Adrenal gland (tissue), 12 donors: ENCODE measurements around the gene MAPK12. TPM values are rescaled to one million over a fixed set of nuclear protein-coding genes. Genes with fewer than 3 reads are reported as not detected.
A peak's percentile ranks its signal among the peaks of the same experiment; 100 is the strongest.

ENCODE experiments used
- DNase-seq, 7 donors: peaks; one replicate each; pipeline ENCODE4 v3.0.0-alpha.2; 2019 to 2020
- H3K27ac ChIP-seq, 5 donors: fragments of 200-600 bp; sonication (generic) in 4 of 5; 1 replicate in 3 of 5; 2 replicates in 2 of 5; pipeline versions ENCODE4 v1.5.1 to v1.8.0; 2016 to 2020; ENCODE audit warnings: mild to moderate bottlenecking in 1 of 5
- H3K27me3 ChIP-seq: fragments of 200-600 bp; 2 replicates; pipeline ENCODE4 v1.8.0; 2021
- H3K36me3 ChIP-seq, 2 donors: fragments of 200-600 bp; replicated peaks in 1 of 2; 1 replicate in 1 of 2; 2 replicates in 1 of 2; pipeline versions ENCODE4 v1.5.1 to v1.8.0; 2018 to 2022
- H3K4me1 ChIP-seq, 2 donors: fragments of 200-600 bp; replicated peaks in 1 of 2; 1 replicate in 1 of 2; 2 replicates in 1 of 2; pipeline versions ENCODE4 v1.5.1 to v1.8.0; 2018 to 2021
- H3K4me3 ChIP-seq, 4 donors: fragments of 200-600 bp; sonication (generic) in 3 of 4; one replicate each; pipeline ENCODE4 v1.5.1; 2016 to 2018
- H3K9me3 ChIP-seq, 3 donors: fragments of 200-600 bp; sonication (generic) in 1 of 3; replicated peaks in 1 of 3; 1 replicate in 2 of 3; 2 replicates in 1 of 3; pipeline versions ENCODE4 v1.5.1 to v1.8.0; 2016 to 2021
- POLR2A ChIP-seq, 2 donors: fragments of 450-650 bp; IDR thresholded peaks; one replicate each; pipeline ENCODE4 v1.6.1; 2017; ENCODE audit warnings: antibody characterized with exemption in 2 of 2, mild to moderate bottlenecking in 2 of 2, moderate library complexity in 1 of 2
- WGBS, 4 donors: extraction: QIAGEN DNeasy Blood & Tissue Kit in 2 of 4; methylation state at CpG; one replicate each; pipeline versions ENCODE4 v1.1.5 to v1.1.7; 2013 to 2017; 5-methylcytosine and 5-hydroxymethylcytosine counted together
- intact Hi-C, 2 donors: fragments of 100-400 bp; cut with DNase I; formaldehyde crosslinking; loops; one replicate each; pipeline versions ENCODE4 v1.14.1 to v1.15.0; 2022 to 2023
- polyA plus RNA-seq, 3 donors: library from polyadenylated mRNA; stranded (reverse); fragments of 200-250 nt in 2 of 3; fragments of 350-450 nt in 1 of 3; fragmentation: Illumina TruSeq in 1 of 3; extraction: RNeasy Lipid Tissue Mini Kit (QIAGEN cat#74804) in 1 of 3; gene quantifications; one replicate each; pipeline ENCODE4 v1.2.3, GENCODE V29; 2013 to 2014
- total RNA-seq, 9 donors: library from RNA; depleted of rRNA in 4 of 9; stranded (reverse); fragments of >200 nt in 4 of 9; fragments of 120-200 nt in 1 of 9; fragmentation: NEBNext Ultra II Directional in 1 of 9; extraction: Animal tissue kit (Norgen Biotek cat#: 25700) in 1 of 9; gene quantifications; one replicate each; pipeline versions ENCODE4 v1.1.0 to v1.2.4, GENCODE V29; 2013 to 2023
- TF ChIP-seq, protein P1 (sequence below), 6 experiments: fragments of 450-650 bp in 4 of 6; fragments of 200-600 bp in 2 of 6; sonication (generic) in 1 of 6; IDR thresholded peaks; 1 replicate in 5 of 6; 2 replicates in 1 of 6; pipeline versions ENCODE4 v1.5.1 to v1.8.0; 2016 to 2021; ENCODE audit warnings: antibody characterized with exemption in 6 of 6, mild to moderate bottlenecking in 2 of 6, moderate library complexity in 1 of 6
- donor health status: healthy with polysubstance abuse.
- donor health status: Bipolar disorder and iron deficiency.
- donor health status: DM: yes; HTN: yes; CAD: no.
- donor health status: DM: no; HTN: no; CAD: no.
- donor health status: DM: no; HTN: no; CAD: no.
- donor health status: DM: yes; HTN: yes; CAD: no.

MAPK12 gene
- total and polyA plus RNA-seq, 12 donors, result 1.7 to 17.1 (median 5.4) TPM

GRCh38 chr22:50277761-50278160 lies 16.3 kb upstream of the MAPK12 start:
- 81 to 86% (median 83%) methylated on average over 11 to 25 of the region's 25 CpGs for WGBS, 4 donors
- TF ChIP-seq, protein P1, sequence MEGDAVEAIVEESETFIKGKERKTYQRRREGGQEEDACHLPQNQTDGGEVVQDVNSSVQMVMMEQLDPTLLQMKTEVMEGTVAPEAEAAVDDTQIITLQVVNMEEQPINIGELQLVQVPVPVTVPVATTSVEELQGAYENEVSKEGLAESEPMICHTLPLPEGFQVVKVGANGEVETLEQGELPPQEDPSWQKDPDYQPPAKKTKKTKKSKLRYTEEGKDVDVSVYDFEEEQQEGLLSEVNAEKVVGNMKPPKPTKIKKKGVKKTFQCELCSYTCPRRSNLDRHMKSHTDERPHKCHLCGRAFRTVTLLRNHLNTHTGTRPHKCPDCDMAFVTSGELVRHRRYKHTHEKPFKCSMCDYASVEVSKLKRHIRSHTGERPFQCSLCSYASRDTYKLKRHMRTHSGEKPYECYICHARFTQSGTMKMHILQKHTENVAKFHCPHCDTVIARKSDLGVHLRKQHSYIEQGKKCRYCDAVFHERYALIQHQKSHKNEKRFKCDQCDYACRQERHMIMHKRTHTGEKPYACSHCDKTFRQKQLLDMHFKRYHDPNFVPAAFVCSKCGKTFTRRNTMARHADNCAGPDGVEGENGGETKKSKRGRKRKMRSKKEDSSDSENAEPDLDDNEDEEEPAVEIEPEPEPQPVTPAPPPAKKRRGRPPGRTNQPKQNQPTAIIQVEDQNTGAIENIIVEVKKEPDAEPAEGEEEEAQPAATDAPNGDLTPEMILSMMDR (IDR thresholded peaks at IDR 0.05), result no peak
- TF ChIP-seq POLR2A (IDR thresholded peaks at IDR 0.05), result no peak
- H3K27me3 ChIP-seq, result no peaks in the 10 kb centered on the region
- peaks cover 0 to 75% of the 10 kb centered on the region in 2 donors for H3K36me3 ChIP-seq
- no peak overlapping the region for H3K4me3 ChIP-seq
- DNase-seq, result no peak
- intact Hi-C loops, result loop anchor here (5.0 kb wide), 1 partner anchor 50 kb away; the partner anchor contains the start of gene DENND6B (in 2 of the 2)
- no peaks in the 10 kb centered on the region for H3K9me3 ChIP-seq
- peaks cover 8 to 14% of the 10 kb centered on the region in 2 donors for H3K4me1 ChIP-seq
- H3K27ac ChIP-seq, result no peak overlapping the region

- WGBS, 4 donors, result 29 to 49% (median 36%) methylated on average over 15 to 25 of the region's 25 CpGs
Observed at GRCh38 chr22:50276143-50276542, 14.7 kb upstream of the MAPK12 start.

GRCh38 chr22:50275181-50276055 lies 13.9 kb upstream of the MAPK12 start:
- Histone ChIP-seq H3K9me3 (no peaks in the 10 kb centered on the region), H3K27ac (peak overlapping the region in 2 of 5 donors; percentile 39 to 60), H3K27me3 (no peaks in the 10 kb centered on the region), H3K36me3 (peaks cover 0 to 51% of the 10 kb centered on the region in 2 donors), H3K4me1 (peaks cover 15 to 25% of the 10 kb centered on the region in 2 donors), H3K4me3 (no peak overlapping the region)
- no peak for TF ChIP-seq POLR2A (IDR thresholded peaks at IDR 0.05)
- TF ChIP-seq, protein P1 (IDR thresholded peaks at IDR 0.05), result no peak
- DNase-seq, result no peak
- 78 to 82% (median 79%) methylated on average over 19 to 43 of the region's 43 CpGs for WGBS, 4 donors
- intact Hi-C loops, result loop anchor here (2.0 to 5.0 kb wide), 2 partner anchors 52 to 67 kb away; partner anchors contain the start of genes DENND6B (in 2 of the 2) and PPP6R2 (in 1 of the 2)

More at GRCh38 chr22:50276143-50276542, 14.7 kb upstream of the MAPK12 start:
- Histone ChIP-seq H3K27ac (peak overlapping the region in 2 of 5 donors; percentile 30 to 39), H3K4me3 (no peak overlapping the region), H3K36me3 (peaks cover 0 to 59% of the 10 kb centered on the region in 2 donors), H3K27me3 (no peaks in the 10 kb centered on the region), H3K9me3 (no peaks in the 10 kb centered on the region), H3K4me1 (peaks cover 8 to 17% of the 10 kb centered on the region in 2 donors)
- peak; percentile 77 to 89 (median 84) for DNase-seq
- intact Hi-C loops, result loop anchor here (5.0 kb wide), 1 partner anchor 51 kb away; the partner anchor contains the start of gene DENND6B (in 2 of the 2)
- TF ChIP-seq POLR2A (IDR thresholded peaks at IDR 0.05), result no peak
- TF ChIP-seq, protein P1 (IDR thresholded peaks at IDR 0.05), result peak; percentile 9 to 67 (median 32)

GRCh38 chr22:50274771-50275170 lies 13.3 kb upstream of the MAPK12 start:
- intact Hi-C loops, result loop anchor here (2.0 to 5.0 kb wide), 2 partner anchors 53 to 68 kb away; partner anchors contain the start of genes DENND6B (in 2 of the 2) and PPP6R2 (in 1 of the 2)
- H3K27me3 ChIP-seq, result no peaks in the 10 kb centered on the region
- no peaks in the 10 kb centered on the region for H3K9me3 ChIP-seq
- H3K4me3 ChIP-seq, result no peak overlapping the region
- DNase-seq, result no peak
- H3K4me1 ChIP-seq, result peaks cover 18 to 29% of the 10 kb centered on the region in 2 donors
- TF ChIP-seq, protein P1 (IDR thresholded peaks at IDR 0.05), result no peak
- H3K27ac ChIP-seq, result peak overlapping the region in 2 of 5 donors; percentile 39 to 60
- peaks cover 0 to 45% of the 10 kb centered on the region in 2 donors for H3K36me3 ChIP-seq
- WGBS, 4 donors, result 46 to 67% (median 54%) methylated on average over 3 to 7 of the region's 7 CpGs
